ENCODE data around the gene SPOCK3.

SPOCK3 gene

DNA sequence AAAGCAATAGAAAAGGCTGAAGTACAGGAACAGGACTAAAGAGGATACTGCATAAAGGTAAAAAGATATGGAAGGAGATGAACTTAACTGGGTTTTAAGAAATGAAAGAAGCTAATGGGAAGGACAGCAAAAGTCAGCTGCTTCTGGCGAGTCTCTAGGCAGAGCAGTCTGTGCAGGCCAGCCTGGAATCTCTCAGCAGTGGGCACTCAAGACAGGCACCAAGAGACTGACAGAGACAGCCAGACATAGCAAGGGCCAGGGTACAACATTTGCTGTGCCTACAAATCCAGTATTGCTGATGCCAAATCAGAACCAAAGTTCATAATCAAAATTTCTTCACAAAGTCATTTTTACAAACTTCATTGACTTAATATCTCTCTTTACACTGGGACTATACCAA is 62.4 kb downstream of the SPOCK3 start:
- no peak for DNase-seq

DNA sequence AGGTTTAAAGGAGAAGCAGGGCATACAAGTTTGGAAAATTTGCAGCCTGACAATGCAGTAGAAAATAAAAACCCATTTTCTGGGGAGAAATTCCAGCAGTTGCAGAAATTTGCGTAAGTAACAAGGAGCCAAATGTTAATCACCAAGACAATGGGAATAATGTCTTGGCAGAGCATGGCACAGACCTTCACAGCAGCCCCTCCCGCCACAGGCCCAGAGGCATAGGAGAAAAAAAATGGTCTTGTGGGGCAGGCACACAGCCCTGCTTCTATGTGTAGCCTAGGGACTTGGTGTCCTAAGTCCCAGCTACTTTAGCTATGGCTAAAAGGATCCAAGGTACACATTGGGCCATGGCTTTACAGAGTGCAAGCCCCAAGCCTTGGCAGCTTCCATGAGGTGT is 65.7 kb downstream of the SPOCK3 start:
- DNase-seq: no peak

DNA sequence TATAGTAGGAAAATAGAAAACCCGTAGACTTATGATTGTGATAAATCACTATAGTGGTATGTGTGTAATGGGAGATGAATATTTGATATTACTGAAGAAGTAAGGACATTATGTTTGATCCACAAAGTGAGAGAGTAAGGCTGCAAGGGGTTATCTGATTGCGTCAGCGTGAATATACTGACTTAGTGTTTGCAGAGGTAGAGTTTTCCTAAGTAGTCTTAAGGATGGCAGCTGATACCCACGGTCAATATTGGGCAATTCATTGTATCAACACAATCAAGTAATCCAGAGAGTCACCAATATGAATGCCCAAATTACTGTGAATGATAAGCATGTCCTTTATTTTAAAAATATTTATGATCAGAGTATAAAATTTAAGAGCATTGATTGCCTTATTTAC is 83.7 kb downstream of the SPOCK3 start:
- no peak for DNase-seq

DNA sequence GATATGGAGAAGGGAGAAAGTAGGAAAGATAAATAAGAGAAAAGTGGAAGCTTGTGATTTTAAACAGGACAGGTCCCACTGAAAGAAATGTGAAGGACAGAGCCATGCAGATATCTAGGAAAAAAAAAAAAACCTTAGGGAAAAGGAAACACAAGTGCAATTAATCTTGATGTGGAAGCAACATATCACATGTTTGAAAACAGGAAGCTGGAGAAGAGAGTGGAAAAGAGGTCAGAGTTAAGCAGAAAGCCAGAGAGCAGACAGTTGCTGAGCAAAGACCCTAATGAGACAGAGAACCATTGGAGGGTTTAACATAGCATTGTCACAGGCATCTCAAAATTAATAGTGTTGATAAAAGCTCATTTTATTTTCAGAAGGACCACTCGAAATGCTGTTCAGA is 89.7 kb downstream of the SPOCK3 start:
- DNase-seq: no peak

DNA sequence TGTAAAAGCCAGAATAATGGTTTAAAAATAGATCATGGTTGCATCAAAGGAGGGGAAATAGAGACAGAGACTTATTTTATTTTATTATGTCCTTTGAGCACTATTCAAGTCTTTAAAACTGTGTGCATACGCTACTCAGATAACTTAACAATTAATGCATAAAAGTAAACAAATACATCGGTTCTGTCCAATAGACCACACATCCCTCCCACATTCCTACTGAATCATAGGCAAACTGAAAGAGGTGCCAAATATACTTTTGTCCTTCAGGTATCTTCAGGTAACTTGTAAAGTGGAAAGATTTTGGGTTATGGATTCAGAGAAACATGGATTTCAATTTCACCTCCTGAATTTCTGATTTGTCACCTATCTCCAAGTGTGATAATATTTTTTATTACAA is 91.3 kb downstream of the SPOCK3 start:
- no peak for DNase-seq

DNA sequence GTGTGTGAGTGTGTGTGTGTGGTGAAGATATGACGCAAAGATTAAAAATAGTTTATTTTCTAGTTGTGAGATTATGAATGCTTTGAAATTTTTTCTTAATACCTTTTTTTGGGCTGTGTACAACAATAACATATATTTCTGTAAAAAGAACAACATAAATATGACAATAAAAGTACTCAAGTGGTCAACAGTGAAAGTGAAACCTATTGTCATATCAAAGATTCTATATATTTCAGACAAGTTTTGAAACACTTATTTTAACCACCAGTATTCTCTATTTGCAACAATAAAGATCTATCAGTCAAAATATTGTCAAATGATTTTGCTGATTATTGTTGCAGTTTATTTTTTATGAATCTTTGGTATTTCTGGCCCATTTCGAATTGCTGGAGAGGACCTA is 98.0 kb downstream of the SPOCK3 start:
- no peak for DNase-seq

DNA sequence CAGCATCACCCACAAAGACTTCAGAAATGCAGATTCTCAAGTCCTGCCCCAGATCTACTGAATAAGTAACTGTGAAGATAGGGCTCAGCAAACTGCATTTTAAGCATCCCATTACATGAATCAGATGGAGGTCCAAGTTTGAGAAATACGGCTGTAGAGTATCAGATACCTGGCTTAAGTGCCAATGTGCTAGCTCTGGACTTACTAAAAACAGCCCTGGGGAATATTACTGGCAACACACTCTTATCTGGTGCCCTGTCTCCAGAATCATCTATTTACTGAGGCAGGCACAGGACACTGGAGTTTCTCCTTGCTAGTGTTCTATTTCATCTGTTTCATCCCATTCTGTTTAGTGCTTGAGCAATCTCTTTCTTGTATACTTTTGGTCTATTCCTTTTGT is 105.1 kb downstream of the SPOCK3 start:
- no peak for DNase-seq

DNA sequence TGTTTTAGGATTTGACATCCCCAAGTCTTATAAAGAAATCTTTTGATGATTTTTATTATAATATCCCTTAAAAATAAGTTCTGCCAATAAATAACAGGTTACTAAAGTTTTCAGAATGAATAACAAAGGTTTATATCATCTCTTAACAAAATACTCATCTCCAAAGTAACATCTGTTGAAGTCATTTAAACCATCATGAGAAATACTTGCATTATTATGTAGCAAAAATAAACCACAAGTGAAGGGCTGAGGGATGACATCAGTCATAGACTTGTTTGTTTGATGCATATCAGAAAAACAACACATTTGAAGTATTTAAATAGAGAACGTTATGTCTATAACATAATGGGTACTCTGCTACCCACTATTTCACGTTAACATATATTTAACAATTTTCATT is 114.9 kb downstream of the SPOCK3 start:
- no peak for DNase-seq

DNA sequence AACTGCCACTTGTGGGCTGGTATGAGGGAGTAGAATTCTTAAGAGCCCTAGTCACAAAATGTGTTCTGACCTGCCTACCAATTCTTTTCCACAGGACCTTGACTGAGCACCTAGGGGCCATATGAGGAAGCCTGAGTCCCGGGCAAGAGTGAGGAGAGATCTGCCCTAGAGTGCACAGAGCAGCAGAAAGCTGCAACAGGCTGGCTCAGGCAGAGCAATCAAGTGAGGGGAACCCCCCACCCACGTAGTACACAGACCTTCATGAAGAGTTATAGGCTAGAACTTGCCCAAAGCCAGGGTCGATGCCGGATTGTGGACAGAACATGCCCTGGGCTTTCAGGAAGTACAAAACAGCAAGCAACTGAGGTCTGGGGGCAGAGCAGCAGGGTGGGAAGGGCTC is 117.0 kb downstream of the SPOCK3 start:
- DNase-seq: no peak

DNA sequence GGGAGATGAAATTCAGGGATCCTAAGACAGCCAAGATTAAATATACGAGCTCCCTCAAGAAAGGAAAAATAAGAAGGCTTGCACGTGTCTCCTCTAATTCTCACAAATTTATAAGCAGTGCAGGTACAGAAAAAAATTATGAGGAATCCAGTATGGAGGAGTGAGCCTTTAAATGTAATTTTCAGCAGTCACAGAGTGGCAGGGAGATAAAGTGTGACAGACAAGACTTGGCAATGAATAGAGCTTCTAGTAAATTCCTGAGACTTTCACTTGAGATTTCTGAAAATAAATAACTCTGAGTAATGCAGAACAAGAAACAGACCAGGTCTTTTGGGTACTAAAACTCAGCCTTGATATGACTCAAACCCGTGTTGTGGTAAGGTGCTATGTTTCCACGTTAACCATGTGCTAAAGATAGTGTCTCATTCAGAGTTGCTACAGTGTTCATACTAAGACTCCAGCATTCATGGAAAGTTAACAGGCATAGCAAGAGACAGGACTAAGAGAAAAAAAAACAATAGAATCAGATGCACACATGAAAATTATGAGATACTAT is 119.8 kb downstream of the SPOCK3 start:
- DNase-seq: no peak

DNA sequence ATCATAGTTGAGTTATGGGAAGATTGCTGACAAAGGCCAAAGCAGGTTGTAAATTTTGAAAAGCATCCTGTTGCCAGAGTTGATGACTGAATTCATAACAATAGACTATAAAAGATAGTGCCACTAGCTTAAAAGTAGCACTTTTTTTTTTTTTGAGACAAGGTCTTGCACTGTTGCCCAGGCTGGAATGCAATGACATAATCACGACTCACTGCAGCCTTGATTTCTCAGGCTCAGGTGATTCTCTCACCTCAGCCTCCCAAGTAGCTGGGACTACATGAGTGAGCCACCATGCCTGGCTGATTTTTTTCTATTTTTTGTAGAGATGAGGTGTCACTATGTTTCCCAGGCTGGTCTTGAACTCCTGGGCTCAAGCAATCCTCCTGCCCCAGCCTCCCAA is 122.7 kb downstream of the SPOCK3 start:
- no peak for DNase-seq

DNA sequence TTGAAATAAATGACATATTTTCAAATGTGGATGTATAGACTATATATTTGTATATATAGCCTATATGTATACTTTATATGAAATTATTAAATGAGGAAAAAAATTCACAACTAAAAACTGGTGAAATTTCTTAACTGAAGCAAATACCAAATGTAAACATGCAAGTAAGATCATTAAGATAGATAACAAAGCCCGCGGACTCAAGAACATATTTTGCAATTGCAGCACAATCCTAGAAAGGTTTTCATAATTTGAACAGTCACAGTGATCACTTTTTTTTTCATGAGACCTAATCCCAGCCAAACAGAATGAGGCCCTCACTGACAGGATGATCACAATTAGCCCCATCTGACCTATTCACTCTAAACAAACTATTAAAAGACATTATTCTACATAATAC is 123.2 kb downstream of the SPOCK3 start:
- DNase-seq: no peak

DNA sequence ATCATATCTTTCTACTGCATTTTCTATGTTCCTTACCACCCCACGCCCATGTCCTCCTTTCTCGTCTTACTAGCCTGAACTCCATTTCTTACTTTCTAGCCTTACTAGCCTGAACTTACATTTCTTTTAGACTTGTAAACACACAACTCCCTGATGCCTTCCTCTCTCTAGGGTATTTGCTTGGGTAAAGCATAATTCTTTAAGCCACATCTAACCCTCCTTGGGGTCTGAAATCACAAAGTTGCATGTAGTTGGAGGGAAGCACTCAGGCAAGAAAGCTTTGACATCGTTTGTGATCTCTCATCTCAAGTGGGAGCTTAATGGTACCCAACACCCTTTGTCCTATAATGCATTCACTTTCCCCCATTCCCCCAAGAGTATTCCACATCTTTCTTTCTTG is 124.4 kb downstream of the SPOCK3 start:
- no peak for DNase-seq

DNA sequence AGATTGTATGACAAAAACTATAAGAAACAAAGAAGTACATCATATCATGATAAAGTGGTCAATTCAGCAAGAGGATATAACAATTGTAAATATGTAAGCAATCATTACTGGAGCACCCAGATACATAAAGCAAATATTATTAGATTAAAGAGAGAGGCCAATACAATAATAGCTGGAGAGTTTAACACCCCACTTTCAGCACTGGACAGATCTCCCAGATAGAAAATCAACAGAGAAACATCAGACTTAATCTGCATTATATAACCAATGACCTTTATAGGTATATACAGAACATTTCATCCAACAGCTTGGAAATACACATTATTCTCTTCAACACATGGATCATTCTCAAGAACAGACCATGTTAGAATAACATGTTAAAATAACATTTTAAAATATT is 128.4 kb downstream of the SPOCK3 start:
- DNase-seq: no peak

DNA sequence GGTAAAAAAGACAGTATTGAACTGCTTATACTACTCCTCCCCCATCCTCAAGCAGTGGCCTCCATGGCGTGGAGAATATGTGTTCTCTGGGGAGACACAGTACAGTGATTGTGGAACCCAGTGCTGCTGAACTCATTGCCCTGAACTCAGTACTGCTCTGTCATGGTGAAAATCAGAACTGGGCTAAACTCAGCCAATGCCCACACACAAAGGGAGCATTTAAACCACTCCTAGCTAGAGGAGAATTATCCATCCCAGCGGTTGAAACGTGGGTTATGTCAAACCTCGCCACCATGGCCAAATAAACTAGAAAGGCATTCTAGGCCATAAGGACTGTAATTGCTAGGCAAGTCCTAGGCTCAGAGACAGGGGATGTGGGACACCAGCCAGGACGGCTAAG is 131.8 kb downstream of the SPOCK3 start:
- DNase-seq: no peak

DNA sequence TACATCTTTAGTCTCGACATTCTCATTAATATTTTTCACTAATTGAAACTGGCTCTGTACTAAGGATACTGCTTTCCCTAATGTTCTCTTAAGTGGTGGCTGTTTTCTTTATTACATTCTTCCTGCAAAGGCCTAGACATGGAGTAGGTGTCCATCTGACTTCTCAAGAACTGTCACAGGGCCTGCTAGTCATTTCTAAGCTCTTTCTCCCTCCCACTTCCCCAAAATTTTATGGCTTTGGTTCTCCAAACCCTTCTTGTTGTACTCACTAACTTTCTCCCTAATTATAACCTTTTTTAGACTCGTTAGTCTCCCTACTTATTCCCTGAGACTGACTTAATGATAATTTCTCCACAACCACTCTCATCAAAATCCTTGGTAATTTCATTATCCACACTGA is 133.3 kb downstream of the SPOCK3 start:
- DNase-seq: no peak

DNA sequence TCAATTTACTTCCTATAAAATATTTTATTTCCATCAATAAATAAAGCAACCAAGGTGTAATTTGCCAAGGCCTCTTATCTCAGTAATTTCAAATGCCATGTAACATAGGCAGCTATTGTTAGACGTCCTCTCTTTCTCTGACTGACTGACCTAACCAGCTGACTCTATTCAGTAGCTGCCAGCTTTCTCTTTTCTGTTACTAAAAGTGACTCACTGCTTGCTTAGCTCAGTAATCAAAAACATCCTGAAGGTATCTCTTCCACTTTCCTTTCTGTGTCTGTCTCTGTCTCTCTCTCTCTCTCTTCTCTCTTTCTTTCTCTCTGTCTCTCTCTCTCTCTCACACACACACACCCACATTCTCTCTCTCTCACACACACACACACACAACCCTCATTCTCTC is 134.2 kb downstream of the SPOCK3 start:
- no peak for DNase-seq

DNA sequence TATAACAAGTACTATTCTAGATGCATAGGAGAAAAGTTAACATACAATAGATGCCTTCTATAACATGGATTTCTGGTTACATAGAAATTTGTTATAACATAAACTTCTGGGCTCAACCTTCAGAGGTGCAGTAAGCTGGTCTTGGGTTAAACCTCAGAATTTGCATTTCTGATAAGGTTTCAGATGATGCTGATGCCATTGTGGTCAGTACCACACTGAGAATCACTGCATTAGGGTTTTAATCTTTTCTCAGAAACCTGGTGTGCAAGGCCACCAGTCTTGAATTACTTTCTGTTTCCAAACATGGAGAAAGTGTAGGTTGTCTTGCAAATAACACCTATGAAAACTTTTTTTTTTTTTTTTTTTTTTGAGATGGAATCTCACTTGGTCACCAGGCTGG is 146.2 kb downstream of the SPOCK3 start:
- no peak for DNase-seq

DNA sequence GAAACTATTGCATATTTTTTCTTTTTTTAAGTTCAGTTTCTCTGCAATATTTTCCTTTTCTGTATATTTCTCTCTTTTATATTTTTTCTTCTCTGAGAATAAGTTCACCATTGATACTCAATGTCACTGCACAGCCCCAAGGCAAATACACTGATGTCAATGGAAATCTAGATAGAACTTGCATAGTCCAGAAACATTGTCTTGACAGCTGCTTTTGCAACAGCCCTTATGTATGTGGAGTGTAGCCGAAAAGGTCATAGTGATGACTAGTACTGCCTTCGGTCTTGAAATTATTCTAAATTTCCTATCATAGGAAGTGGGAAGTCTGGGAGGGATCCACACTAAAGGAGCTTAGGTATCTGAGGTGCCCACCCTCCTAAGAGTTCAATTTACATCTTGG is 150.0 kb downstream of the SPOCK3 start:
- DNase-seq: no peak

DNA sequence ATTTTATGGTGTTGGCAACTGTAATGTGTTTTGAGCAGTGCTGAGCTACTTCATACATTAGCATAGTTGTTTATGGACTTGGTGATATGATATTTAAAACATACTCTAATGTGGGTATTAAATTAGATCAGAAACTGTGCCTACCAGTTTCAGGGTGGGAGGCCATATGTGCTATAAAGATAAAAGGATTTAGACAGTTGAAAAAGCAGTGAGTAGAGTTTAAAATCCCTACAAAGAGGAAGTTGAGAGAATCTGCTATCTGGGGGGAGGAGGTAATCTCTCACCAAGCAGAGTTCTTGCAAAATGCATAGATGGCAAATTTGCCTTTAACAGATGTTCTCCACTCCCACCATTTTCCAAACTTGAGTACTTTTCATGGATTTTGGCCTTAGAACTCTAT is 154.5 kb downstream of the SPOCK3 start:
- no peak for DNase-seq

DNA sequence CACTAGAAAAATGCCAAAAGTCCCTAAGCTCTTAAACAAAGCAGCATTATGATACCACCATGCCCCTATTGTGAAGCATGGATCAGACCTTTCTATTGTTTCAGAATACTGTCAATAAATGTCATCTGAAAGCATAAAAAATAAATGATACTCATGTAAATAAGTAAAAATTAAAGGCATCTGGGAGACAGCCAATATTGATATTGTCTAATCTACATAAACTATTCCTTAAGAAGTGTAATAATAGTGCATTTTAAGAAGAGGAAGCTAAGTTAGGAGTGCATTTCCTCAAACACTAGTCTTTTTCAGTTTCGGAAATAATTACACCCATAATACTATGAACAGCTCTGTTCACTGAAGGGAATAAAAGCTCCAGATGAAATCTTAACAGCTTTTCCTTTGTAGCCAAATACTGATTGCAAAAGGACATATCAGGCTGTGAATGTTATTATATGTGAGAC is 181.6 kb downstream of the SPOCK3 start:
- no peak for DNase-seq

DNA sequence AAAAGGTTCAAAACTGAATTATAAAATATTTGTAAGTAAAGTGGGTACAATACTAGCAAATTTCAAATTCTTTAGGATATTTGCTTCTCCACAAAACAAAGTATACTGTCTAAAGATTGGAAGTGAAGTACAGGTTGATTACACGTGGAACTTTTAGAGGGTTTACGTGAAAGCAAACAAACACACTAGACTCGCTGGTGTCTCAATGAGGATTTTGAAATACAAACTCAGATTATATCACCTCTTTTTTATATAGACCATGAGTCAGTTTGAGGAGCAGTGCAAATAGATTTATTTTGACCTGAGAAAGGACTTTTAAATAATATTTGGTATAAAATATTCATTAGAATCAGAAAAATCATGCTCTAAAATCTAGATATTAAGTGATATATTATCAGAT is 185.0 kb downstream of the SPOCK3 start:
- DNase-seq: no peak

DNA sequence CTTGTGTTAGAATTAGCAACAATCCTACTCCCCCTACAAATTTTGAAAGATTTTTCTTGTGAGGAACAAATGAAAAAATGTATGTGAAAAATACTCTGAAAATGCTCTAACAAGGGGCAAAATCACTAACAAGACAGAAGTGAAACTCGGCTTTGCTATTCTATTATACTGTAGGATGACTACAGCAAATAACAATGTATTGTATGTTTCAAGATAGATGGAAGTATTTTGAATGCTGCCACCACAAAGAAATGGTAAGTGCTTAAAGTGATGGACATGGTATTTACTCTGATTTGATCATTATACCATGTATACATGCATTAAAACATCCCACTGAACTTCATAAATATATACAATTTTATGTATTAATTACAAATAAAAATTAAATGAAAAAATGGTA is 192.8 kb downstream of the SPOCK3 start:
- DNase-seq: no peak

DNA sequence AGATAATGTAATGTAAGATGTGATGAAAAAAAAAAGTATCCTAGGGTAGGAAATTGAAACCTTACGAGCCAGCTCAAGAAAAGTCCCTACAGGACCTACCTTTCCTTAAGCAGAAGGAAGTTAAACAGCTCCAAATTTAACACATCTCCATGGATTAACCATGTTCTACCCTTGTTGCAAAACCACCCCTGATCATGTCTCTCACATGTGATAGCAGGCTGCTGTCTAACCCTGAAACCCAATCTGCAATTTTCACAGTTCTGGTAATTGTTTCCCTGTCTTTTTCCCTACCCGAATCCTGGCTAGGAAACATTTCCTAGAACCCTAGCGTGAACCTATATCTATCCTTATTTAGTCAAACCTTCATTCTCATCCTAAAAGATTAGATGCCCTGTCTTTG is 198.9 kb downstream of the SPOCK3 start:
- DNase-seq: no peak

DNA sequence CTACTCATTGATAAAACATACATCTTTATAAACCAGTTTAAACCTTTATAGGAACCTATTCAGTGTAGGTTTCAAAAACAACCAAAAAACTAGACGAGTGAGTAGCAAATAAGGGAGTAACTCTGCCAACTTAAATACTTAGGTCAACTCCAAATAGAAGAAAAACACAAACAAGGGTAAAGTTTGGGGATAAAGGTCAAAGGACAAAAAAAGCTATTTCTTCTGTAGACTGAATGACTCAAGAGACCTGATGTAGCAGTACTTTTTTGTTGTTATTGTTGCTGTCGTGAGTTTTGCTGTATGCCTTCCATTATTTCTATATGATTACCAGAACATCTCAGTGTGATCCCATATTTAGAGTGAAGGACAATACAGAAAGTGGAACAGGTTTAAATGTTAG is 199.3 kb downstream of the SPOCK3 start:
- DNase-seq: no peak

DNA sequence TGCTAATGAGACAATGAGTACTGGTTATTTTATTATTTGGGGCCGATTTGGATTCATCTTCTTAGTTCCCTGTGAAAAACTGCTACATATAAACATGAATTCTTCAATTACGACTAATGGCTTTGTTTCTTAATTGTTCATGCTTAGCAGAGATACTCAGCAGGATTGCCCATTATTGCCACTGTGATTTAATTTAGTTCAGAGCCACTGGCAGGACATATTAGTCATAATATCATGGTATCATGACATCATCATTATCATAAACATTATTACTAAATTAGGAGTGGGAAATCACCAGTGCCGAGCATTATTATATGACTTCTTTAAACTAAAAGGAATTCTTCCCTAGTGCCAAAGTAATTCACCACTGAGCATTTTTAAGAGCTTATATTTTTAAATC is 201.4 kb downstream of the SPOCK3 start:
- no peak for DNase-seq
